ENCODE results near the gene TIAM1. TPM values are rescaled to one million over a fixed set of nuclear protein-coding genes. Genes with fewer than 3 reads are reported as not detected.

TIAM1 gene
- total RNA-seq, 6 experiments from 2014 or later, result 4.8 to 12.5 (median 7.7) TPM

DNA sequence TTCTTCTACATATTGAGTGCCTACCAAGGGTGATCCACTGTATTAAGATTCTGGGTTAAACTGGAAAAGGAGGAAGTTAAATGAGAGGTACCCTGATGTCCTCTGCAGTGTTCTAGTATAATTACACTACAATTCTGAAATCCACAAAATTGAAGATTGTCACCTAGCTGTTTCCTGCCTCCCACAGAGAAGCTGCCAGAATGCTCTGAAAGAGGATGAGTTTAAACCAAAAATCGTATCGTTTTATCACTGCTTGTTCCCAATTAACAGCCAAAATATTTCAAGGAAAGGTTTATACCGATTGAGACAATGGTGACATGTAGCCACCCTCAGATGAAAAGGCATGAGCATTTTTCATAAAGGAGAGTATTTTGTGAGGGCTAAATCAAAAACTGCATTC lies 28.0 kb downstream of the TIAM1 start:
- ATAC-seq (no peak), DNase-seq (no peak)
- whole genome bisulfite sequencing (ENCODE audit: insufficient coverage, low coverage, low lambda C conversion rate, missing lambda C conversion rate), result 73% methylated on average over 3 of the region's 3 CpGs
- H3K4me1 ChIP-seq, result no peaks in the 10 kb centered on the region
- intact Hi-C loops (cut with DNase I), result no loop called here
- no peak overlapping the region for H3K4me3 ChIP-seq
- no peaks in the 10 kb centered on the region for H3K36me3 ChIP-seq
- TF ChIP-seq, protein P1, sequence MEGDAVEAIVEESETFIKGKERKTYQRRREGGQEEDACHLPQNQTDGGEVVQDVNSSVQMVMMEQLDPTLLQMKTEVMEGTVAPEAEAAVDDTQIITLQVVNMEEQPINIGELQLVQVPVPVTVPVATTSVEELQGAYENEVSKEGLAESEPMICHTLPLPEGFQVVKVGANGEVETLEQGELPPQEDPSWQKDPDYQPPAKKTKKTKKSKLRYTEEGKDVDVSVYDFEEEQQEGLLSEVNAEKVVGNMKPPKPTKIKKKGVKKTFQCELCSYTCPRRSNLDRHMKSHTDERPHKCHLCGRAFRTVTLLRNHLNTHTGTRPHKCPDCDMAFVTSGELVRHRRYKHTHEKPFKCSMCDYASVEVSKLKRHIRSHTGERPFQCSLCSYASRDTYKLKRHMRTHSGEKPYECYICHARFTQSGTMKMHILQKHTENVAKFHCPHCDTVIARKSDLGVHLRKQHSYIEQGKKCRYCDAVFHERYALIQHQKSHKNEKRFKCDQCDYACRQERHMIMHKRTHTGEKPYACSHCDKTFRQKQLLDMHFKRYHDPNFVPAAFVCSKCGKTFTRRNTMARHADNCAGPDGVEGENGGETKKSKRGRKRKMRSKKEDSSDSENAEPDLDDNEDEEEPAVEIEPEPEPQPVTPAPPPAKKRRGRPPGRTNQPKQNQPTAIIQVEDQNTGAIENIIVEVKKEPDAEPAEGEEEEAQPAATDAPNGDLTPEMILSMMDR (IDR thresholded peaks at IDR 0.05), result no peak
- TF ChIP-seq POLR2A (IDR thresholded peaks at IDR 0.05), result no peak
- H3K27me3 ChIP-seq, result no peaks in the 10 kb centered on the region
- H3K9me3 ChIP-seq, result no peaks in the 10 kb centered on the region
- H3K27ac ChIP-seq, result no peak overlapping the region

DNA sequence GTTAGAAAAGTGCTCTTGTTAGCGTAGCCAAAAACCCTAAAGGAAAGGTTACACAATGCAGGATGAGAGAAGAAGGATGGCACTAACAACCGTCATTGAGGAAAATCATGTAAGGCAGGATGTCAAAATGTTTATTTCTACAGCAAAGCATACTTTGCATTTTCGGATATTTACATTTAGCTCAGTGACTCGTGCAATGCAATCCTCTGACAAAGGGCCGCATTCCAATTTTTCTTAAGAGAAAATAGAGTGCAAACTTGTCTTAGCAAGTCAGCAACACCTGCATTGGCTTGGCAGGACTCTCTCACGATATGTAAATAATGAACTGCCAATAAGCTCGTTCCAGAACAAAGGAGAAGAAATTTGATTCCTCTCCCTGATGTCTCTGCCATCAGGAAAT lies 33.3 kb downstream of the TIAM1 start:
- Histone ChIP-seq H3K4me1 (no peaks in the 10 kb centered on the region), H3K36me3 (no peaks in the 10 kb centered on the region), H3K27me3 (no peaks in the 10 kb centered on the region), H3K27ac (no peak overlapping the region), H3K4me3 (no peak overlapping the region), H3K9me3 (no peaks in the 10 kb centered on the region)
- WGBS (ENCODE audit: insufficient coverage, low coverage, low lambda C conversion rate, missing lambda C conversion rate), result 72% methylated on average over 7 of the region's 7 CpGs
- ATAC-seq (no peak), DNase-seq (no peak)
- TF ChIP-seq POLR2A (IDR thresholded peaks at IDR 0.05), result no peak
- TF ChIP-seq, protein P1 (IDR thresholded peaks at IDR 0.05), result no peak
- intact Hi-C loops (cut with DNase I), result no loop called here

GRCh38 chr21:31308584-31308983 lies 35.5 kb downstream of the TIAM1 start:
- no peaks in the 10 kb centered on the region for H3K36me3 ChIP-seq
- DNase-seq (peak in 1 of 3 donors; percentile 24), ATAC-seq (peak in 3 of 4 donors; percentile 24 to 68 (median 67))
- no peaks in the 10 kb centered on the region for H3K27me3 ChIP-seq
- H3K4me1 ChIP-seq, result no peaks in the 10 kb centered on the region
- WGBS (ENCODE audit: insufficient coverage, low coverage, low lambda C conversion rate, missing lambda C conversion rate), result 62% methylated on average over 7 of the region's 7 CpGs
- no peak overlapping the region for H3K4me3 ChIP-seq
- TF ChIP-seq POLR2A (IDR thresholded peaks at IDR 0.05), result no peak
- TF ChIP-seq, protein P1 (IDR thresholded peaks at IDR 0.05), result no peak
- intact Hi-C loops (cut with DNase I), result no loop called here
- no peaks in the 10 kb centered on the region for H3K9me3 ChIP-seq
- no peak overlapping the region for H3K27ac ChIP-seq

GRCh38 chr21:31305888-31306287 lies 38.2 kb downstream of the TIAM1 start:
- 91% methylated on average over 4 of the region's 4 CpGs for WGBS (ENCODE audit: insufficient coverage, low coverage, low lambda C conversion rate, missing lambda C conversion rate)
- no peaks in the 10 kb centered on the region for H3K9me3 ChIP-seq
- no peak for TF ChIP-seq POLR2A (IDR thresholded peaks at IDR 0.05)
- TF ChIP-seq, protein P1 (IDR thresholded peaks at IDR 0.05), result no peak
- no peaks in the 10 kb centered on the region for H3K27me3 ChIP-seq
- no peaks in the 10 kb centered on the region for H3K4me1 ChIP-seq
- H3K4me3 ChIP-seq, result no peak overlapping the region
- H3K36me3 ChIP-seq, result no peaks in the 10 kb centered on the region
- H3K27ac ChIP-seq, result no peak overlapping the region
- DNase-seq (no peak), ATAC-seq (no peak)
- intact Hi-C loops (cut with DNase I), result no loop called here

All from right lobe of liver (tissue), 6 donors.